Muscle of leg (tissue), 11 donors: ENCODE results near the gene RHO. TPM values are rescaled to one million over a fixed set of nuclear protein-coding genes. Genes with fewer than 3 reads are reported as not detected.

Source experiments
- DNase-seq: peaks from one replicate; pipeline ENCODE4 v3.0.0; 2013
- H3K27ac ChIP-seq: one replicate; pipeline ENCODE4 v1.5.1; 2013; ENCODE audit warnings: mild to moderate bottlenecking, low read length, control low read depth
- H3K27me3 ChIP-seq: one replicate; pipeline ENCODE4 v1.6.1; 2013; ENCODE audit warnings: low read length; ENCODE audit not compliant: control insufficient read depth, insufficient read depth
- H3K36me3 ChIP-seq: one replicate; pipeline ENCODE4 v1.6.1; 2013; ENCODE audit warnings: low read length; ENCODE audit not compliant: control insufficient read depth, insufficient read depth
- H3K4me1 ChIP-seq: one replicate; pipeline ENCODE4 v1.6.1; 2013; ENCODE audit warnings: low read length; ENCODE audit not compliant: control insufficient read depth, insufficient read depth
- H3K4me3 ChIP-seq: one replicate; pipeline ENCODE4 v1.5.1; 2013; ENCODE audit warnings: low read length, control low read depth
- H3K9me3 ChIP-seq: replicated peaks from 2 replicates; pipeline ENCODE4 v1.6.1; 2013; ENCODE audit warnings: low read depth, low read length; ENCODE audit not compliant: control insufficient read depth
- WGBS: methylation state at CpG from one replicate; pipeline ENCODE4 v1.1.5; 2013; ENCODE audit warnings: missing lambda C conversion rate; ENCODE audit not compliant: insufficient coverage; 5-methylcytosine and 5-hydroxymethylcytosine counted together
- polyA plus RNA-seq, 8 donors: library from polyadenylated mRNA; unstranded; fragments of 120-200 nt; gene quantifications; one replicate each; pipeline versions ENCODE4 v1.2.1 to v1.2.3, GENCODE V29; 2013; ENCODE audit warnings: inconsistent platforms in 1 of 8, low replicate concordance in 1 of 8; ENCODE audit not compliant: insufficient read length in 8 of 8, insufficient read depth in 1 of 8
- total RNA-seq: library from RNA; stranded (reverse); fragments of 120-200 nt; gene quantifications from one replicate; pipeline ENCODE4 v1.2.4, GENCODE V29; 2013

RHO gene
- total and polyA plus RNA-seq, 9 donors = 0.04 to 0.10 (median 0.06) TPM; not detected in 5

GRCh38 chr3:129557548-129557894 lies 29.1 kb downstream of the RHO start:
- peaks cover 85% of the 10 kb centered on the region for H3K4me1 ChIP-seq
- peak overlapping the region; percentile 65 for H3K27ac ChIP-seq
- H3K36me3 ChIP-seq = peaks cover 43% of the 10 kb centered on the region
- H3K9me3 ChIP-seq = no peaks in the 10 kb centered on the region
- 53% methylated on average over 11 of the region's 11 CpGs for WGBS
- peak; percentile 85 for DNase-seq
- peaks cover 3% of the 10 kb centered on the region for H3K27me3 ChIP-seq
- H3K4me3 ChIP-seq = no peak overlapping the region

- 76% methylated on average over 15 of the region's 15 CpGs for WGBS
- peaks cover 83% of the 10 kb centered on the region for H3K4me1 ChIP-seq
- DNase-seq = no peak
- peaks cover 50% of the 10 kb centered on the region for H3K36me3 ChIP-seq
- H3K9me3 ChIP-seq = no peaks in the 10 kb centered on the region
- H3K4me3 ChIP-seq = no peak overlapping the region
- H3K27ac ChIP-seq = peak overlapping the region; percentile 65
- peaks cover 1% of the 10 kb centered on the region for H3K27me3 ChIP-seq
Observed at GRCh38 chr3:129558081-129558771, 29.8 kb downstream of the RHO start.

GRCh38 chr3:129558772-129559564 lies 30.5 kb downstream of the RHO start:
- Histone ChIP-seq H3K27me3 (no peaks in the 10 kb centered on the region), H3K4me3 (no peak overlapping the region), H3K36me3 (peaks cover 58% of the 10 kb centered on the region), H3K9me3 (no peaks in the 10 kb centered on the region), H3K4me1 (peaks cover 84% of the 10 kb centered on the region), H3K27ac (no peak overlapping the region)
- 42% methylated on average over 2 of the region's 11 CpGs for WGBS
- peak; percentile 43 for DNase-seq

GRCh38 chr3:129559565-129560079 lies 31.2 kb downstream of the RHO start:
- Histone ChIP-seq H3K4me3 (no peak overlapping the region), H3K36me3 (peaks cover 64% of the 10 kb centered on the region), H3K4me1 (peaks cover 86% of the 10 kb centered on the region), H3K9me3 (no peaks in the 10 kb centered on the region), H3K27me3 (no peaks in the 10 kb centered on the region), H3K27ac (no peak overlapping the region)
- DNase-seq = no peak
- 77% methylated on average over 13 of the region's 20 CpGs for WGBS

GRCh38 chr3:129560269-129560787 lies 31.9 kb downstream of the RHO start:
- Histone ChIP-seq H3K36me3 (peaks cover 71% of the 10 kb centered on the region), H3K9me3 (no peaks in the 10 kb centered on the region), H3K27me3 (no peaks in the 10 kb centered on the region), H3K27ac (peak overlapping the region; percentile 71), H3K4me1 (peaks cover 86% of the 10 kb centered on the region), H3K4me3 (no peak overlapping the region)
- 65% methylated on average over 16 of the region's 16 CpGs for WGBS
- peak; percentile 69 for DNase-seq

GRCh38 chr3:129560911-129561594 lies 32.6 kb downstream of the RHO start:
- Histone ChIP-seq H3K9me3 (no peaks in the 10 kb centered on the region), H3K36me3 (peaks cover 72% of the 10 kb centered on the region), H3K4me1 (peaks cover 83% of the 10 kb centered on the region), H3K27ac (peak overlapping the region; percentile 71), H3K27me3 (no peaks in the 10 kb centered on the region), H3K4me3 (no peak overlapping the region)
- 16% methylated on average over 17 of the region's 18 CpGs for WGBS
- DNase-seq = peak; percentile 91

- peak overlapping the region; percentile 71 for H3K27ac ChIP-seq
- no peak overlapping the region for H3K4me3 ChIP-seq
- peaks cover 73% of the 10 kb centered on the region for H3K36me3 ChIP-seq
- DNase-seq = no peak
- 84% methylated on average over 9 of the region's 18 CpGs for WGBS
- no peaks in the 10 kb centered on the region for H3K9me3 ChIP-seq
- H3K27me3 ChIP-seq = no peaks in the 10 kb centered on the region
- H3K4me1 ChIP-seq = peaks cover 83% of the 10 kb centered on the region
Observed at GRCh38 chr3:129561619-129562248, 33.3 kb downstream of the RHO start.

GRCh38 chr3:129562803-129563202 lies 34.4 kb downstream of the RHO start:
- Histone ChIP-seq H3K27ac (no peak overlapping the region), H3K4me3 (no peak overlapping the region), H3K9me3 (no peaks in the 10 kb centered on the region), H3K36me3 (peaks cover 75% of the 10 kb centered on the region), H3K4me1 (peaks cover 83% of the 10 kb centered on the region), H3K27me3 (no peaks in the 10 kb centered on the region)
- 78% methylated on average over 19 of the region's 19 CpGs for WGBS
- no peak for DNase-seq

GRCh38 chr3:129563332-129563731 lies 34.9 kb downstream of the RHO start:
- Histone ChIP-seq H3K4me1 (peaks cover 79% of the 10 kb centered on the region), H3K36me3 (peaks cover 70% of the 10 kb centered on the region)

More at GRCh38 chr3:129563332-129563731, 34.9 kb downstream of the RHO start:
- 75% methylated on average over 11 of the region's 12 CpGs for WGBS
- no peak overlapping the region for H3K27ac ChIP-seq
- no peaks in the 10 kb centered on the region for H3K9me3 ChIP-seq
- no peak for DNase-seq
- H3K4me3 ChIP-seq = no peak overlapping the region
- H3K27me3 ChIP-seq = no peaks in the 10 kb centered on the region
